Hematopoietic multipotent progenitor cell (in vitro differentiated cells): Measurements from ENCODE around the gene MS4A8. TPM values are rescaled to one million over a fixed set of nuclear protein-coding genes. Genes with fewer than 3 reads are reported as not detected.

Experiments used
- DNase-seq, 3 donors: peaks; one replicate each; pipeline ENCODE4 v3.0.0-alpha.2; 2011 to 2015; ENCODE audit warnings: low read depth in 2 of 3, low spot score in 2 of 3
- total RNA-seq: library from RNA; depleted of rRNA; stranded (reverse); fragments of >200 nt; gene quantifications from one replicate; pipeline ENCODE4 v1.2.3, GENCODE V29; 2012

The MS4A8 gene
- total RNA-seq, 1 donor = not detected

GRCh38 chr11:60762851-60763691, 63.7 kb downstream of the MS4A8 start:
- DNase-seq = peak in 2 of 3 donors; percentile 12 to 52

GRCh38 chr11:60763692-60764369, 64.4 kb downstream of the MS4A8 start:
- no peak for DNase-seq

GRCh38 chr11:60764879-60765278, 65.5 kb downstream of the MS4A8 start:
- DNase-seq = no peak

GRCh38 chr11:60765355-60765754, 65.9 kb downstream of the MS4A8 start:
- DNase-seq = no peak

Other genes starting within 250 kb of the MS4A8 start
- gene MS4A1, start 243.8 kb upstream of the MS4A8 start, total RNA-seq = 3.2 TPM
- gene MS4A12, start 206.8 kb upstream of the MS4A8 start, total RNA-seq = not detected
- gene MS4A13, start 184.2 kb upstream of the MS4A8 start, total RNA-seq = not detected
- not detected for gene MS4A18, start 25.1 kb downstream of the MS4A8 start, total RNA-seq
- not detected for gene MS4A15, start 57.3 kb downstream of the MS4A8 start, total RNA-seq
- not detected for gene MS4A10, start 85.7 kb downstream of the MS4A8 start, total RNA-seq
- 12.9 TPM for gene CCDC86, start 142.5 kb downstream of the MS4A8 start, total RNA-seq
- gene PTGDR2, start 156.3 kb downstream of the MS4A8 start, total RNA-seq = 12.4 TPM
- not detected for gene ZP1, start 167.9 kb downstream of the MS4A8 start, total RNA-seq
- 132 TPM for gene PRPF19, start 207.0 kb downstream of the MS4A8 start, total RNA-seq
- 40.4 TPM for gene TMEM109, start 214.5 kb downstream of the MS4A8 start, total RNA-seq
- gene TMEM132A, start 224.8 kb downstream of the MS4A8 start, total RNA-seq = under 0.01 TPM